Kidney capillary endothelial cell (primary cell): ENCODE measurements around the gene TREH.
A peak's percentile ranks its signal among the peaks of the same experiment; 100 is the strongest.

Source experiments
- DNase-seq: peaks from one replicate; pipeline ENCODE4 v3.0.0-alpha.2; 2018; ENCODE audit warnings: low spot score

TREH gene

DNA sequence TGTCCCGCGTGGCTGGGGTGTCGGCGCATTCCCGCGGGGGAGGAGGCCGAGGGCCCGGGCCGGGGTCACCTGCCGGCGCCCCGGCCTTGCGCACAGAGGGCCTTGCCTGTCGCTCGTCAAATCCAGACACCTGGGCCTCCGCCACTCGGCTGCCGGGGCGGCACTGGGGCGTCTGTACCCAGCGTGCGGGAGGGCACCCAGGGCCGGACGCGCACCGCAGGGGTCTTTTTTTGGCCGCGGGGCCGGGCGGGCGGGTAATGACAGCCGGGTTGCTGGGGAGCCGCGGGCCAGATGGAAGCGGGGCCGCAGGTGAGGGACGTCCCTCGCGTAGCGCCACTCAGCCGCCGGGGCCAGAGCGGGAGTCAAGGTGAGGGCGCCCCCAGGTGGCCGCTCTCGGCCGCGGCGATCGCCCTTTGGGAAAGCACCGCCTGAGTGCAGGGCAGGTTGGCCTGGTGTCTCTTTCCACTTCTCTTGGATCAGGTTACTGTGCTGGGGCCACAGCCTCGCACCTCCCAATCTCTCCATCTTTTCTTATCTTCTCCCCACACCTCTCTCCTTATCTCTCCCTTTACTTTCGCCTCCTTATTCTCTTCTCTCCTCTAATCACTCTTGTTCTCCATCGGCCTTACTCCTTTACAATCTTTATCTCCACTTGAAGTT is 68.5 kb downstream of the TREH start:
- DNase-seq = peak; percentile 72

DNA sequence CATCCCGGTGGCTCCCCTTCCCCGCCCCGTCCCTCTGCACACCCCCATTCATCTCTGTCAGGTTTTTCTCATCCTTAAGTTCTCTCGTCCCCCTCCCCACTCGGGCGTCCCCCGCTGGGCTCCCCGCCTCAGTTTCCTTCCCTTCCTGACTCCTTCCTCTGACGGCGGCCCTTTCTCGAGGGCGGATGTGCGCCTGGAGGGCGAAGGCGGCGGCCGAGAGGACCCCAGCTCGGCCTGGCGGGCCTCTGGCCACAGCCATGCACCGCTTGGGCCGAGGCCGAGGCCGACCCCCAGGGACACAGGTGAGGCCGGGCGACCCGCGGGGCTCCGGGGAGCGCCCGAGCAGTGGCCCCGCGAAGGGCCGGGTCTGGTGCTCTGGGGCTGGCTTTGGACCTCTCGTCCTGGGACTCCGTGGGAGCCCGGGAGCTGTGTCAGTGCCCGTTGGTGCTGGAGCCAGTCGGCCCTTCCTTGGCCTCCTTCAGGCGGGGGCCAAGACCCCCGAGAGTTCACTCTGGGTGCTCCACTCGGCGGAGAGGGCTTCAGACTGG is 69.2 kb downstream of the TREH start:
- no peak for DNase-seq

DNA sequence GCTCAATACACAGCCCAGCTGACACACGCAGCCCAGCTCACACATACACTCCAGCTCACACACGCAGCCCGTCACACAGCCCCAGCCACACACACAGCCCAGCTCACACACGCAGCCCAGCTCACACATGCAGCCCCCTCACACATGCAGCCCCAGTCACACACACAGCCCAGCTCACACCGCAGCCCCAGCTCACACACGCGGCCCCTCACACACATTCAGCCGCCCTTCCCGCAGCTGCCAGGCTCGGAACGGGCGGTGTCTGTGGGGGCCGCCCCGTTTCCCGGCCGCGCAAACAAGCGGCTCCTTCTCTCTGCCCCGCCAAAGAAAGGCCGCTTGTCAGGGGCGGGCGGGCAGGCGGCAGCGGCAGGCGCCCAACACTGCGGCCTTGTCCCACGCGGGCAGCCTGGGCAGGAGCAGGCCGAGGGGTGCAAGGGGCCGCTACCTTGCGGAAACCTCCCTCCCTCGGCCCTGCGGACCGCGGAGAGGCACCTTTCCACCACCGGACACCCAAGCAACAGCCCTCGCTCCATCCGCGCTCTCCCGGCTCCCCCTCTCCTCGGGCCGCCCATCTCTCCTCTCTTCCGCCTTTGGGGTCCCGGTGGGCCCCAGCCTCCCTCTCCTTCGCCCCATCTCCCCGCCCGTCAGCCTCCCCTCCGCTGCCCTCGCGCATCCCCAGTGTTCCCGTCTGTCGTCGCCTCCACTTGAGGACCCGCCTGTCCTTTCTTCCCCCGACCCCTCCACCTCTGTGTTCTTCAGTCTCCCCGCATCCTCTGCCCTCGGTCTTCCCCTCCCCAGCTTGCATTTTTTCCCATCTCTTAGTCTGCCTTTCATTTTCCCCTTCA is 69.8 kb downstream of the TREH start:
- peak; percentile 32 for DNase-seq

DNA sequence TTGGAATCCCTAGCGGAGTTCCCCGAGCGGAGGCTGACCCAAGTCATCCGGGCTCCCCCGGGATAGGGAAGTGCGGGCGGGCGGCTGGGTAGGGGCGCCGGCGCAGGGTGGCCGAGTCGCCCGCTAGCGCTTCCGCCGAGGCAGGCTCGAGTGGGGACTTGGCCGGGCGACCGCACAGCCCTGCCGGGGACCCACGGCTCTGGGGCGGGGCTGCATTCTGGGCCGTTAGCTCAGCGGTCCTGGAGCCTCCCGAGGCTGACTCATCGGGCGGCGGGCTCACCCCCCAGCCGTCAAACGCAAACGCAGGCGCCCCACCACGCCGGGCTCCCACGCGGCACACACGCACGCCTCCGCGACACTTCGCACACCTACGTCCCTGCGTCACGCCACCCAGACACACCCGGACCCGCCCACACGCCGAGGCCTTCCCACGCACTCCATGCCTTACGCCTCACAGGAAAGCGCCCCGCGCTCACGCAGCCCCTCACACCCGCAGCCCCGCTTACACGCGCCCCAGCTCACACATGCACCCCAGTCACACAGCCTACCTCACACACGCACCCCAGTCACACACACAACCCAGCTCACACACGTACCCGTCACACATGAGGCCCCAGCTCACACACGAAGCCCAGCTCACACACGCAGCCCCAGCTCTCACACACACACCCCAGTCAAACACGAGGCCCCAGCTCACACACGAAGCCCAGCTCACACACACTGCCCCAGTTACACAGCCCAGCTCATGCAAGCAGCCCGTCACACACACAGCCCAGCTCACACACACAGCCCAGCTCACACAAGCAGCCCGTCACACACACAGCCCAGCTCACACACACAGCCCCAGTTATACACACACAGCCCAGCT is 70.9 kb downstream of the TREH start:
- peak; percentile 79 for DNase-seq

DNA sequence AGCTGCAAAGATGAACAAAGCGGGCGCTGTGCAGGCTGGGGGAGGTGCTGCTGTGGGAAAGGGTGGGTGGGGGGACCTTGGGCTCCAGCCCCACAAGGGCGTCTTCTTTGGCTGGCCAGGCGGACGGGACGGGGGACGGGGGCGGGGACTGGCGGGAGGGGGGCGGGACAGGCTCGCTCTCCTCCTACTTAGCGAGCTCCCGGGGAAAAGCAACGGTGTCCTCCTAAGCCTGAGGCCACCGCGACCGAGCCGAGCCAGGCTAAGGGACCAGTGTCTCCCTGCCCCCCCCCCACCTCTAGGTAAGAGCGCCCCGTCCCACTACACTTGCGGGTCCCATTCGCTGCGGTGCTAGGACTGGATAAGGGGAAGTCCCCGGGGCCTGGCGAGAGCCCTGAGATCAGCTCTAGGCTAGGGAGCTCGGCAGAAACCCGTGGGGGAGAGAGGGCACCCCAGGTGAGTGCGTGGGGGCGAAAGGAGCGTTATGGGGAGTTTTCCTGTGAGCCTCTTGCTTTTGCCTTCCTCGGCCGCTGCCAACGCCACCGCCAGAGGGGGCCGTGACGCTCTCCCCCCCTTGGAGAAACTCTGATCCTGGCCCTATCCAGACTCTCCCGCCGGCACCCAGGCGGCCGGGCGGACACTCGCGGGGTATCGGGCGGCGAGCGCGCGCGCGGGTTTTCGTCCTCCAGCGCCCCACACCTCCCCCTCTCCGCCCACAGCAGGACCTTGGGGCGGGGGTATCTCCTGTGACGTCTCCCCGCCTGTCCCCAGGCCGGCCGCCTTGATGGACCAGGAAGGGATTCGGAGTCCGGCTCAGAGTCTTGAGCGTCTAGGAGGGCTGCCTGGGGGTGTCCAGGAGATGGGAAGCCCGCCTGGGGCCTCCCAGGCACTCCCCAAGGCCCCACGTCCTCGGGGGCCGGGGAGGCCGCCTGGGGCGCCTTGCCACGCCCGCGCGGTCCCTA is 71.8 kb downstream of the TREH start, which contains the start of gene PHLDB1:
TSS of gene PHLDB1 (plus strand) at position 215 of the 959 bp plus-strand sequence. CDS start 6,222 bp downstream, outside the sequence.
- peak; percentile 55 for DNase-seq
